ENCODE results near the gene INPP5B. TPM values are rescaled to one million over a fixed set of nuclear protein-coding genes. Genes with fewer than 3 reads are reported as not detected.

INPP5B gene
- total and polyA plus RNA-seq, 2 donors from 2014 or later: 8.4 to 32.9 TPM

DNA sequence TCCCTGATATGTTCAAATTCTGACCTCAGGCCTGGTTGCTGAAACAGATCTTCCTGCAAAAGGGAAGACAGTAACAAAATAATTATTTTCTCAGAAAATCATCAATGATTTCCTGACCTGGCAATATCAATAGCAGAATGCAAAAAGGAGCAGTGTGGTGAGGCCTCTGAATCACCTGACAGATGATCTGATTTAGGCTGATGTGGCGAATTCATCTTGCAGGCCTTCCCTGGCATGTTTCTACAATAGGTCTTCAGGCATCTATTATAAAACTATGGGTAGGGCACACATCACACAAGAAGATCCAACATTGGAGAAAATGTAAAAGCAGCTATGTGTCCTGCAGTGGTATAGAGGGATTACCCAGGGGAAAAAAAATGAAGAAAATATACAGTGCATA lies 80.4 kb downstream of the INPP5B start:
- H3K36me3 ChIP-seq (ENCODE audit: control insufficient read depth in 2 of 3, insufficient read depth in 3 of 3, low read length in 3 of 3): peaks cover 3 to 52% (median 33%) of the 10 kb centered on the region in 3 donors
- no peak overlapping the region for H3K27ac ChIP-seq (ENCODE audit: low read depth in 2 of 2, low read length in 2 of 2)
- no peak for FAIRE-seq
- intact Hi-C loops (cut with DNase I): no loop called here
- H3K9me3 ChIP-seq (ENCODE audit: control insufficient read depth in 2 of 3, insufficient read depth in 1 of 3, low read length in 3 of 3): no peaks in the 10 kb centered on the region
- no peaks in the 10 kb centered on the region for H3K4me1 ChIP-seq (ENCODE audit: control insufficient read depth in 2 of 3, insufficient read depth in 2 of 3, low read depth in 1 of 3, low read length in 3 of 3)
- H3K4me3 ChIP-seq (ENCODE audit: low read length in 3 of 3): no peak overlapping the region
- TF ChIP-seq, protein P1, sequence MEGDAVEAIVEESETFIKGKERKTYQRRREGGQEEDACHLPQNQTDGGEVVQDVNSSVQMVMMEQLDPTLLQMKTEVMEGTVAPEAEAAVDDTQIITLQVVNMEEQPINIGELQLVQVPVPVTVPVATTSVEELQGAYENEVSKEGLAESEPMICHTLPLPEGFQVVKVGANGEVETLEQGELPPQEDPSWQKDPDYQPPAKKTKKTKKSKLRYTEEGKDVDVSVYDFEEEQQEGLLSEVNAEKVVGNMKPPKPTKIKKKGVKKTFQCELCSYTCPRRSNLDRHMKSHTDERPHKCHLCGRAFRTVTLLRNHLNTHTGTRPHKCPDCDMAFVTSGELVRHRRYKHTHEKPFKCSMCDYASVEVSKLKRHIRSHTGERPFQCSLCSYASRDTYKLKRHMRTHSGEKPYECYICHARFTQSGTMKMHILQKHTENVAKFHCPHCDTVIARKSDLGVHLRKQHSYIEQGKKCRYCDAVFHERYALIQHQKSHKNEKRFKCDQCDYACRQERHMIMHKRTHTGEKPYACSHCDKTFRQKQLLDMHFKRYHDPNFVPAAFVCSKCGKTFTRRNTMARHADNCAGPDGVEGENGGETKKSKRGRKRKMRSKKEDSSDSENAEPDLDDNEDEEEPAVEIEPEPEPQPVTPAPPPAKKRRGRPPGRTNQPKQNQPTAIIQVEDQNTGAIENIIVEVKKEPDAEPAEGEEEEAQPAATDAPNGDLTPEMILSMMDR (IDR thresholded peaks at IDR 0.05; ENCODE audit: borderline replicate concordance, extremely low read depth, insufficient read depth): no peak
- H3K27me3 ChIP-seq (ENCODE audit: control insufficient read depth, insufficient read depth, low read length): no peaks in the 10 kb centered on the region
- H3K9ac ChIP-seq (ENCODE audit: low read length in 3 of 3): no peak overlapping the region
- DNase-seq: no peak

DNA sequence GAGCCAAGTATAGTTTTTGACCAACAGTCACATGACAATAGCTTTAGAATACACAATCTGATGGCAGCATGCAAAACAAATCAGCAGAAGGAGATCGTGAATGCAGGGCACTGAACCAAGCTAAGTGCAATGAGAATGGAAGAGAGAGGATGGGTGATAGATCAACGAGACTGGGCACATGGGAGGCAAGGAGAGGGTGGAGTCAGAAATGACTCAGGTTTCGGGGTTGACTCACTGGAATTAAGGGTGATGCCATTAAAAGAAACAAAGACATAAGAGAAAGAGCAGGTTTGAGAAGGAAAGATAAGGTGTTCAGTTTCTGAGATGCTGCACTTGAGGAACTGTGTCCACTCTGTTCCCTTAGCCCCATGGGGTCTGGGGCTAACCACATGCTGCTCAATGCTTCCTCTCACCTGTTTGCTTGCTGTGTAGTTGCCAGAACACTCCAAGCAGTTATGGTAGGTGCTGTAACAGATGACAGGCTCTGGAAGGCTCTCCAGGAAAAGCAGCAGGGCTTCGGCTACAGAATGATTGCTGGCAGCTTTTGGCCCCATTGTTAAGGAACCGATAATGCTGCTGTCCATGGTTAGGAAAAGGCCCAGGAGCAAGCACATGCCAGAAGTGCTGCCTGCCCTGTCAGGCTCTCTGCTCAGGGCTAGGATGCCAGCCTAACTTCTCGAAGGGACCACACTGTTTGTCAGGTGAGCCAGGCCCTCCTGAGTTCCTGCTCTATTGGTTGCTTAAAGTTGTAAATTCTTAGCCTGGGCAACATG lies 81.3 kb downstream of the INPP5B start:
- H3K9ac ChIP-seq (ENCODE audit: low read length in 3 of 3): no peak overlapping the region
- H3K27ac ChIP-seq (ENCODE audit: low read depth in 2 of 2, low read length in 2 of 2): no peak overlapping the region
- H3K4me1 ChIP-seq (ENCODE audit: control insufficient read depth in 2 of 3, insufficient read depth in 2 of 3, low read depth in 1 of 3, low read length in 3 of 3): peaks cover 0 to under 1% (median 0%) of the 10 kb centered on the region in 3 donors
- H3K9me3 ChIP-seq (ENCODE audit: control insufficient read depth in 2 of 3, insufficient read depth in 1 of 3, low read length in 3 of 3): no peaks in the 10 kb centered on the region
- no peak overlapping the region for H3K4me3 ChIP-seq (ENCODE audit: low read length in 3 of 3)
- FAIRE-seq (no peak), DNase-seq (no peak)
- H3K36me3 ChIP-seq (ENCODE audit: control insufficient read depth in 2 of 3, insufficient read depth in 3 of 3, low read length in 3 of 3): peaks cover 3 to 54% (median 32%) of the 10 kb centered on the region in 3 donors
- intact Hi-C loops (cut with DNase I): no loop called here
- H3K27me3 ChIP-seq (ENCODE audit: control insufficient read depth, insufficient read depth, low read length): no peaks in the 10 kb centered on the region
- TF ChIP-seq, protein P1 (IDR thresholded peaks at IDR 0.05; ENCODE audit: borderline replicate concordance, extremely low read depth, insufficient read depth): no peak

DNA sequence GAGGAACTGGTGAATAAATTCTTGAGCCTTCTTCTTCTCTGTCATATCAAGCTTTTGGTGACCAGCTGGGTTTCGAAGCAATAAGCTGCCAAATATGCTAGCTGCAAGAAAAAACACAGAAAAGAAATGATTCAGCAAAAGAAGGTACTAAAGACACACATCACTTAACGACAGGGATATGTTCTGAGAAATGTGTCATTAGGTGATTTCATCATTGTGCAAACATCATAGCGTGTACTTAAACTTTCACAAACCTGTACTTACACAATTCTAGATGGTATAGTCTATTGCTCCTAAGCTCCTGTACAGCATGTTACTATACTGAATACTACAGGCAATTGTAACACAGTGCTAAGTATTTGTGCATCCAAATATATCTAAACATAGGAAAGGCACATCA lies 84.5 kb downstream of the INPP5B start:
- H3K9me3 ChIP-seq (ENCODE audit: control insufficient read depth in 2 of 3, insufficient read depth in 1 of 3, low read length in 3 of 3): no peaks in the 10 kb centered on the region
- no peak overlapping the region for H3K9ac ChIP-seq (ENCODE audit: low read length in 3 of 3)
- no peak overlapping the region for H3K27ac ChIP-seq (ENCODE audit: low read depth in 2 of 2, low read length in 2 of 2)
- H3K4me1 ChIP-seq (ENCODE audit: control insufficient read depth in 2 of 3, insufficient read depth in 2 of 3, low read depth in 1 of 3, low read length in 3 of 3): peaks cover 0 to 14% (median 10%) of the 10 kb centered on the region in 3 donors
- TF ChIP-seq, protein P1 (IDR thresholded peaks at IDR 0.05; ENCODE audit: borderline replicate concordance, extremely low read depth, insufficient read depth): no peak
- DNase-seq (no peak), FAIRE-seq (no peak)
- intact Hi-C loops (cut with DNase I): no loop called here
- no peaks in the 10 kb centered on the region for H3K27me3 ChIP-seq (ENCODE audit: control insufficient read depth, insufficient read depth, low read length)
- H3K4me3 ChIP-seq (ENCODE audit: low read length in 3 of 3): no peak overlapping the region
- H3K36me3 ChIP-seq (ENCODE audit: control insufficient read depth in 2 of 3, insufficient read depth in 3 of 3, low read length in 3 of 3): peaks cover 3 to 39% (median 21%) of the 10 kb centered on the region in 3 donors

All from kidney (tissue), 14 donors.